Spleen (tissue), 7 donors: ENCODE measurements around the gene TUSC1.
A peak's percentile ranks its signal among the peaks of the same experiment; 100 is the strongest.

Experiments
- CTCF ChIP-seq, 11 experiments: fragments of 200-600 bp in 7 of 11; fragments of 450-650 bp in 4 of 11; sonication (generic) in 4 of 11; IDR thresholded peaks in 8 of 11; conservative IDR thresholded peaks in 3 of 11; 1 replicate in 7 of 11; 2 replicates in 4 of 11; pipeline versions ENCODE4 v1.4.0 to v1.8.0; 2016 to 2021; ENCODE audit warnings: antibody characterized with exemption in 11 of 11, inconsistent platforms in 4 of 11, mild to moderate bottlenecking in 1 of 11
- POLR2AphosphoS5 ChIP-seq, 3 donors: sonication (generic); formaldehyde crosslinking; IDR thresholded peaks; one replicate each; pipeline ENCODE4 v1.5.1; 2017; ENCODE audit warnings: antibody characterized with exemption in 3 of 3
- donor health status: DM: no; HTN: no; CAD: no; lungs with moderate emphysema.
- donor health status: DM: no; HTN: no; CAD: no.
- donor health status: DM: no; HTN: no; CAD: no.

DNA sequence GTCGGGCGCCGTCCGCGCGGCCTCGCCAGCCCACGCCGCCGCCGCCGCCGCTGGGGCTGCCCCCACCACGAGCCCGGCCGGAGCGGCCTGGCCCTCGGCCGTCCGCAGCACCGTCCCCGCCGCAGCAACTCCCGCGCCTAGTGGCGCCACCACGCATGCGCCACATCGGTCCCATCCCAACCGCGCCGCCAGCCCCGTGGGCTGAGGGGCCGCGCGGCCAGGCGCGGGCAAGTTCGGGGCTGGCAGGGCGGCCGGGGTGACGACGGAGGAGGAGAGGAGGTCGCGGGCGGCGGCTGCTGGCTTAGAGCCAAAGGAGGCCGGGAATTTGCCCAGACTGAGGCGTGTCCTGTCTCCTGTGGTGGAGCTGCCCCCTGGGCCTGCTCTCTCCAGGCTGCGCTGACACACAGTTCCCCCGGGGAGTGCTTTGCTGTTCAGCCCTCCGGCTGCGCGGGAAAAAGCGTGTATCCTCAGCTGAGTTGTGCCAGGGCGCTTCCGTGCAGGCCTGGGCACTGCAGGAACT is at the start of gene TUSC1:
- TF ChIP-seq CTCF (IDR thresholded peaks at IDR 0.05 in 8 of 11, conservative IDR thresholded peaks at IDR 0.05 in 3 of 11), result peak in 1 of 11 experiments; percentile 15
- TF ChIP-seq POLR2AphosphoS5 (IDR thresholded peaks at IDR 0.05), result peak; percentile 60 to 80 (median 78)
